Left lung (tissue), 10 donors: Measurements from ENCODE around the gene PRAMEF2. TPM values are rescaled to one million over a fixed set of nuclear protein-coding genes. Genes with fewer than 3 reads are reported as not detected.
"Not testable (repeated sequence)": the region's sequence is repeated elsewhere in the genome, so short reads cannot be mapped to it uniquely, and the experiment has no call there.

Source experiments
- ATAC-seq: fragments of 200-7000 bp; cut with Tn5 transposase; one replicate; pipeline ENCODE4 v1.9.1; 2020; ENCODE audit warnings: moderate library complexity
- DNase-seq, 4 donors: peaks; one replicate each; pipeline ENCODE4 v3.0.0-alpha.2; 2013 to 2020
- H3K27ac ChIP-seq, 2 donors: fragments of 200-600 bp; sonication (generic) in 1 of 2; one replicate each; pipeline versions ENCODE4 v1.5.0 to v1.8.0; 2020 to 2021
- H3K27me3 ChIP-seq, 2 donors: fragments of 200-600 bp; sonication (generic) in 1 of 2; one replicate each; pipeline versions ENCODE4 v1.5.0 to v1.8.0; 2020 to 2021
- H3K36me3 ChIP-seq, 2 donors: fragments of 200-600 bp; sonication (generic) in 1 of 2; one replicate each; pipeline versions ENCODE4 v1.5.0 to v1.8.0; 2020 to 2021
- H3K4me1 ChIP-seq, 2 donors: fragments of 200-600 bp; one replicate each; pipeline ENCODE4 v1.8.0; 2021
- H3K4me3 ChIP-seq, 2 donors: fragments of 200-600 bp; sonication (generic) in 1 of 2; one replicate each; pipeline versions ENCODE4 v1.5.0 to v1.8.0; 2020 to 2021; ENCODE audit warnings: mild to moderate bottlenecking in 1 of 2
- H3K9me3 ChIP-seq, 2 donors: fragments of 200-600 bp; sonication (generic) in 1 of 2; one replicate each; pipeline versions ENCODE4 v1.5.0 to v1.8.0; 2020 to 2021
- CTCF ChIP-seq, 2 donors: fragments of 200-600 bp; sonication (generic) in 1 of 2; IDR thresholded peaks; one replicate each; pipeline versions ENCODE4 v1.5.0 to v1.8.0; 2021; ENCODE audit warnings: antibody characterized with exemption in 2 of 2
- intact Hi-C, 2 donors: fragments of 100-400 bp; cut with DNase I; formaldehyde crosslinking; loops; one replicate each; pipeline versions ENCODE4 v1.11.2 to v1.14.2; 2022
- polyA plus RNA-seq, 6 donors: library from polyadenylated mRNA; unstranded; fragments of 120-200 nt; gene quantifications; one replicate each; pipeline ENCODE4 v1.2.1, GENCODE V29; 2013; ENCODE audit not compliant: insufficient read length in 6 of 6
- total RNA-seq, 2 donors: library from RNA; stranded (reverse); fragmentation: NEBNext Ultra II Directional; extraction: Animal tissue kit (Norgen Biotek cat#: 25700); gene quantifications; one replicate each; pipeline ENCODE4 v1.2.1, GENCODE V29; 2021
- donor health status: DM: no; HTN: yes; CAD: no.
- donor health status: DM: no; HTN: no; CAD: no.

PRAMEF2 gene
- total and polyA plus RNA-seq, 8 donors, result not detected

- Histone ChIP-seq H3K27ac (no peak overlapping the region), H3K36me3 (no peaks in the 10 kb centered on the region), H3K9me3 (no peaks in the 10 kb centered on the region), H3K4me3 (no peak overlapping the region), H3K4me1 (no peaks in the 10 kb centered on the region), H3K27me3 (no peaks in the 10 kb centered on the region)
- intact Hi-C loops, result no loop called here
- TF ChIP-seq CTCF (IDR thresholded peaks at IDR 0.05), result no peak
- ATAC-seq (no peak), DNase-seq (no peak)
Observed at GRCh38 chr1:12851779-12852178, 5.1 kb upstream of the PRAMEF2 start.

- intact Hi-C loops, H3K9me3 ChIP-seq, ATAC-seq, H3K27me3 ChIP-seq, H3K4me3 ChIP-seq, H3K36me3 ChIP-seq, DNase-seq, H3K27ac ChIP-seq, H3K4me1 ChIP-seq: not testable (repeated sequence)
Observed at GRCh38 chr1:12863131-12863880, 6.4 kb downstream of the PRAMEF2 start.

GRCh38 chr1:12878453-12878852, 21.6 kb downstream of the PRAMEF2 start:
- intact Hi-C loops, H3K36me3 ChIP-seq, ATAC-seq, H3K27ac ChIP-seq, H3K9me3 ChIP-seq, H3K4me3 ChIP-seq, H3K27me3 ChIP-seq, H3K4me1 ChIP-seq, DNase-seq: not testable (repeated sequence)

- intact Hi-C loops, H3K4me3 ChIP-seq, H3K27ac ChIP-seq, H3K27me3 ChIP-seq, DNase-seq, ATAC-seq, H3K4me1 ChIP-seq, H3K9me3 ChIP-seq, H3K36me3 ChIP-seq: not testable (repeated sequence)
Observed at GRCh38 chr1:12886101-12886500, 29.2 kb downstream of the PRAMEF2 start, which contains the start of gene PRAMEF4. TSS of gene PRAMEF4 (minus strand) at chr1:12886201. CDS start at chr1:12883394, 2,807 bp downstream.

GRCh38 chr1:12898170-12898569, 41.3 kb downstream of the PRAMEF2 start, which contains the start of gene PRAMEF10:
TSS of gene PRAMEF10 (minus strand) at chr1:12898270. CDS start at chr1:12895847, 2,423 bp downstream.
- H3K27ac ChIP-seq, DNase-seq, ATAC-seq, H3K27me3 ChIP-seq, H3K4me1 ChIP-seq, H3K4me3 ChIP-seq, H3K36me3 ChIP-seq, intact Hi-C loops, H3K9me3 ChIP-seq: not testable (repeated sequence)

GRCh38 chr1:12899186-12899585, 42.3 kb downstream of the PRAMEF2 start:
- H3K36me3 ChIP-seq, H3K4me1 ChIP-seq, H3K27me3 ChIP-seq, H3K27ac ChIP-seq, DNase-seq, ATAC-seq, H3K9me3 ChIP-seq, H3K4me3 ChIP-seq, intact Hi-C loops: not testable (repeated sequence)

GRCh38 chr1:12903793-12904572, 47.1 kb downstream of the PRAMEF2 start:
- ATAC-seq, result not testable (repeated sequence)

More at GRCh38 chr1:12903793-12904572, 47.1 kb downstream of the PRAMEF2 start:
- H3K27ac ChIP-seq, H3K4me1 ChIP-seq, DNase-seq, H3K4me3 ChIP-seq, intact Hi-C loops, H3K36me3 ChIP-seq, H3K9me3 ChIP-seq, H3K27me3 ChIP-seq: not testable (repeated sequence)

Other genes with a start within 250 kb of the PRAMEF2 start
- gene DHRS3, start 238.9 kb upstream of the PRAMEF2 start, total RNA-seq, result 100 to 1,000 TPM in 1 of 2 donors, 10 to 100 TPM in 1; 53.6 to 120 TPM
- 10 to 100 TPM; 37.3 to 44.9 (median 40.6) TPM for gene DHRS3, start 238.9 kb upstream of the PRAMEF2 start, polyA plus RNA-seq
- gene AADACL4, start 213.0 kb upstream of the PRAMEF2 start, total RNA-seq, result not detected
- under 1 TPM in 2 of 6 donors, not detected in 4; 0.10 to 0.11 TPM for gene AADACL4, start 213.0 kb upstream of the PRAMEF2 start, polyA plus RNA-seq
- not detected for gene AADACL3, start 141.0 kb upstream of the PRAMEF2 start, total RNA-seq
- gene AADACL3, start 141.0 kb upstream of the PRAMEF2 start, polyA plus RNA-seq, result not detected
- gene CFAP107, start 110.9 kb upstream of the PRAMEF2 start, total RNA-seq, result 1 to 10 TPM in 1 of 2 donors, not detected in 1; 1.1 TPM
- gene CFAP107, start 110.9 kb upstream of the PRAMEF2 start, polyA plus RNA-seq, result 1 to 10 TPM in 4 of 6 donors, under 1 TPM in 2; 0.18 to 2.8 (median 1.8) TPM
- gene PRAMEF12, start 83.3 kb upstream of the PRAMEF2 start, total RNA-seq, result not detected
- not detected for gene PRAMEF12, start 83.3 kb upstream of the PRAMEF2 start, polyA plus RNA-seq
- not detected for gene PRAMEF1, start 65.7 kb upstream of the PRAMEF2 start, total RNA-seq
- not detected for gene PRAMEF1, start 65.7 kb upstream of the PRAMEF2 start, polyA plus RNA-seq
- gene PRAMEF11, start 25.7 kb upstream of the PRAMEF2 start, total RNA-seq, result not detected
- gene PRAMEF11, start 25.7 kb upstream of the PRAMEF2 start, polyA plus RNA-seq, result not detected
- gene HNRNPCL1, start 8.4 kb upstream of the PRAMEF2 start, total RNA-seq, result not detected
- gene HNRNPCL1, start 8.4 kb upstream of the PRAMEF2 start, polyA plus RNA-seq, result under 1 TPM in 5 of 6 donors, not detected in 1; 0.20 to 0.35 (median 0.31) TPM
- not detected for gene PRAMEF4, start 29.1 kb downstream of the PRAMEF2 start, total RNA-seq
- gene PRAMEF4, start 29.1 kb downstream of the PRAMEF2 start, polyA plus RNA-seq, result not detected
- not detected for gene PRAMEF10, start 41.2 kb downstream of the PRAMEF2 start, total RNA-seq
- not detected for gene PRAMEF10, start 41.2 kb downstream of the PRAMEF2 start, polyA plus RNA-seq
- not detected for gene PRAMEF7, start 59.5 kb downstream of the PRAMEF2 start, total RNA-seq
- not detected for gene PRAMEF7, start 59.5 kb downstream of the PRAMEF2 start, polyA plus RNA-seq
- not detected for gene PRAMEF6, start 90.5 kb downstream of the PRAMEF2 start, total RNA-seq
- gene PRAMEF6, start 90.5 kb downstream of the PRAMEF2 start, polyA plus RNA-seq, result not detected
- gene PRAMEF27, start 199.5 kb downstream of the PRAMEF2 start, total RNA-seq, result not detected
- not detected for gene PRAMEF27, start 199.5 kb downstream of the PRAMEF2 start, polyA plus RNA-seq
- gene HNRNPCL3, start 203.7 kb downstream of the PRAMEF2 start, total RNA-seq, result not detected
- under 1 TPM in 1 of 6 donors, not detected in 5; 0.28 TPM for gene HNRNPCL3, start 203.7 kb downstream of the PRAMEF2 start, polyA plus RNA-seq
- not detected for gene PRAMEF25, start 213.7 kb downstream of the PRAMEF2 start, total RNA-seq
- gene PRAMEF25, start 213.7 kb downstream of the PRAMEF2 start, polyA plus RNA-seq, result not detected